Thoracic aorta (tissue), 2 donors: ENCODE results near the gene SPP1. TPM values are rescaled to one million over a fixed set of nuclear protein-coding genes. Genes with fewer than 3 reads are reported as not detected.

ENCODE experiments used
- ATAC-seq: fragments of 150-250 bp; one replicate; pipeline ENCODE4 v1.8.0; 2017; ENCODE audit warnings: low read depth; ENCODE audit not compliant: insufficient number of reproducible peaks, low FRiP score
- DNase-seq: peaks from one replicate; pipeline ENCODE4 v3.0.0-alpha.2; 2020; ENCODE audit warnings: low spot score
- H3K27ac ChIP-seq, 2 donors: fragments of 200-600 bp; sonication (generic); 1 replicate in 1 of 2; 2 replicates in 1 of 2; pipeline ENCODE4 v1.5.1; 2016; ENCODE audit warnings: mild to moderate bottlenecking in 2 of 2, moderate library complexity in 2 of 2
- H3K27me3 ChIP-seq: fragments of 200-600 bp; sonication (generic); replicated peaks from 2 replicates; pipeline ENCODE4 v1.6.0; 2016; ENCODE audit warnings: mild to moderate bottlenecking; ENCODE audit not compliant: insufficient read depth
- H3K36me3 ChIP-seq: fragments of 200-600 bp; sonication (generic); one replicate; pipeline ENCODE4 v1.5.1; 2016
- H3K4me1 ChIP-seq, 2 donors: fragments of 200-600 bp; sonication (generic); 1 replicate in 1 of 2; 2 replicates in 1 of 2; pipeline versions ENCODE4 v1.5.1 to v1.6.0; 2016; ENCODE audit warnings: low read depth in 2 of 2, mild to moderate bottlenecking in 1 of 2; ENCODE audit not compliant: control insufficient read depth in 1 of 2
- H3K4me3 ChIP-seq: fragments of 200-600 bp; sonication (generic); 2 replicates; pipeline ENCODE4 v1.5.1; 2016; ENCODE audit warnings: mild to moderate bottlenecking
- H3K9me3 ChIP-seq: fragments of 200-600 bp; sonication (generic); 2 replicates; pipeline ENCODE4 v1.5.1; 2016
- total RNA-seq, 2 donors: library from RNA; depleted of rRNA; stranded (reverse); fragments of >200 nt; gene quantifications; one replicate each; pipeline versions ENCODE4 v1.1.0 to v1.2.3, GENCODE V29; 2016
- TF ChIP-seq, protein P1 (sequence below): fragments of 200-600 bp; sonication (generic); IDR thresholded peaks from one replicate; pipeline ENCODE4 v1.5.1; 2019; ENCODE audit warnings: antibody characterized with exemption

The SPP1 gene
- total RNA-seq, 2 donors from 2014 or later, result 22.1 to 29.2 TPM

- Histone ChIP-seq H3K27me3 (peaks cover 5% of the 10 kb centered on the region), H3K4me3 (peak overlapping the region; percentile 54), H3K4me1 (peaks cover 0 to 5% of the 10 kb centered on the region in 2 donors), H3K36me3 (no peaks in the 10 kb centered on the region), H3K9me3 (no peaks in the 10 kb centered on the region), H3K27ac (no peak overlapping the region)
- DNase-seq (no peak), ATAC-seq (peak; percentile 44)
- TF ChIP-seq, protein P1, sequence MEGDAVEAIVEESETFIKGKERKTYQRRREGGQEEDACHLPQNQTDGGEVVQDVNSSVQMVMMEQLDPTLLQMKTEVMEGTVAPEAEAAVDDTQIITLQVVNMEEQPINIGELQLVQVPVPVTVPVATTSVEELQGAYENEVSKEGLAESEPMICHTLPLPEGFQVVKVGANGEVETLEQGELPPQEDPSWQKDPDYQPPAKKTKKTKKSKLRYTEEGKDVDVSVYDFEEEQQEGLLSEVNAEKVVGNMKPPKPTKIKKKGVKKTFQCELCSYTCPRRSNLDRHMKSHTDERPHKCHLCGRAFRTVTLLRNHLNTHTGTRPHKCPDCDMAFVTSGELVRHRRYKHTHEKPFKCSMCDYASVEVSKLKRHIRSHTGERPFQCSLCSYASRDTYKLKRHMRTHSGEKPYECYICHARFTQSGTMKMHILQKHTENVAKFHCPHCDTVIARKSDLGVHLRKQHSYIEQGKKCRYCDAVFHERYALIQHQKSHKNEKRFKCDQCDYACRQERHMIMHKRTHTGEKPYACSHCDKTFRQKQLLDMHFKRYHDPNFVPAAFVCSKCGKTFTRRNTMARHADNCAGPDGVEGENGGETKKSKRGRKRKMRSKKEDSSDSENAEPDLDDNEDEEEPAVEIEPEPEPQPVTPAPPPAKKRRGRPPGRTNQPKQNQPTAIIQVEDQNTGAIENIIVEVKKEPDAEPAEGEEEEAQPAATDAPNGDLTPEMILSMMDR, result peak; percentile 82
Measured at GRCh38 chr4:87973283-87974169, 2.0 kb upstream of the SPP1 start.

- Histone ChIP-seq H3K4me3 (peak overlapping the region; percentile 36), H3K27ac (no peak overlapping the region), H3K36me3 (no peaks in the 10 kb centered on the region), H3K27me3 (peaks cover 5% of the 10 kb centered on the region), H3K4me1 (peaks cover 0 to 5% of the 10 kb centered on the region in 2 donors), H3K9me3 (no peaks in the 10 kb centered on the region)
- ATAC-seq (no peak), DNase-seq (no peak)
- TF ChIP-seq, protein P1, result no peak
Measured at GRCh38 chr4:87974856-87975462, 555 bp upstream of the SPP1 start.

GRCh38 chr4:87977521-87978278 lies 2.2 kb downstream of the SPP1 start:
- Histone ChIP-seq H3K9me3 (no peaks in the 10 kb centered on the region), H3K4me1 (peaks cover 0 to 5% of the 10 kb centered on the region in 2 donors), H3K27me3 (peaks cover 5% of the 10 kb centered on the region), H3K27ac (no peak overlapping the region), H3K4me3 (no peak overlapping the region), H3K36me3 (no peaks in the 10 kb centered on the region)
- DNase-seq (no peak), ATAC-seq (no peak)
- TF ChIP-seq, protein P1, result no peak

- no peak overlapping the region for H3K27ac ChIP-seq
- no peaks in the 10 kb centered on the region for H3K4me1 ChIP-seq
- ATAC-seq (no peak), DNase-seq (no peak)
- no peaks in the 10 kb centered on the region for H3K36me3 ChIP-seq
- TF ChIP-seq, protein P1, result no peak
- H3K27me3 ChIP-seq, result no peaks in the 10 kb centered on the region
- no peaks in the 10 kb centered on the region for H3K9me3 ChIP-seq
- no peak overlapping the region for H3K4me3 ChIP-seq
Measured at GRCh38 chr4:87978681-87979080, 3.2 kb downstream of the SPP1 start.

GRCh38 chr4:87979810-87980209 lies 4.3 kb downstream of the SPP1 start:
- ATAC-seq, result no peak
- Histone ChIP-seq H3K27me3 (no peaks in the 10 kb centered on the region), H3K9me3 (no peaks in the 10 kb centered on the region), H3K27ac (no peak overlapping the region), H3K4me1 (no peaks in the 10 kb centered on the region), H3K4me3 (no peak overlapping the region), H3K36me3 (no peaks in the 10 kb centered on the region)
- TF ChIP-seq, protein P1, result no peak
- no peak for DNase-seq
